Measurements from ENCODE around the gene IFITM5.
"Not testable (repeated sequence)": the region's sequence is repeated elsewhere in the genome, so short reads cannot be mapped to it uniquely, and the experiment has no call there.

The IFITM5 gene

GRCh38 chr11:337711-338110, 38.4 kb upstream of the IFITM5 start:
- no peak for DNase-seq (ENCODE audit: low spot score)
- TF ChIP-seq CTCF (IDR thresholded peaks at IDR 0.05; ENCODE audit: extremely low read depth, insufficient read depth, missing control alignments), result no peak
- in situ Hi-C loops (cut with MboI; ENCODE audit: low pct_unique_long_range_greater_than_20kb, low sequenced_read_pairs, unreplicated experiment), result no loop called here

- in situ Hi-C loops (cut with MboI; ENCODE audit: low pct_unique_long_range_greater_than_20kb, low sequenced_read_pairs, unreplicated experiment), result no loop called here
- TF ChIP-seq CTCF (IDR thresholded peaks at IDR 0.05; ENCODE audit: extremely low read depth, insufficient read depth, missing control alignments), result no peak
- no peak for DNase-seq (ENCODE audit: low spot score)
Observed at GRCh38 chr11:336659-337198, 37.4 kb upstream of the IFITM5 start.

GRCh38 chr11:335779-336658, 36.7 kb upstream of the IFITM5 start:
- DNase-seq (ENCODE audit: low spot score), result no peak
- no peak for TF ChIP-seq CTCF (IDR thresholded peaks at IDR 0.05; ENCODE audit: extremely low read depth, insufficient read depth, missing control alignments)
- in situ Hi-C loops (cut with MboI; ENCODE audit: low pct_unique_long_range_greater_than_20kb, low sequenced_read_pairs, unreplicated experiment), result no loop called here

GRCh38 chr11:334264-334994, 35.1 kb upstream of the IFITM5 start:
- DNase-seq (ENCODE audit: low spot score), result no peak
- in situ Hi-C loops (cut with MboI; ENCODE audit: low pct_unique_long_range_greater_than_20kb, low sequenced_read_pairs, unreplicated experiment), result no loop called here
- TF ChIP-seq CTCF (IDR thresholded peaks at IDR 0.05; ENCODE audit: extremely low read depth, insufficient read depth, missing control alignments), result no peak

- in situ Hi-C loops (cut with MboI; ENCODE audit: low pct_unique_long_range_greater_than_20kb, low sequenced_read_pairs, unreplicated experiment); DNase-seq (ENCODE audit: low spot score): not testable (repeated sequence)
Observed at GRCh38 chr11:333616-334263, 34.4 kb upstream of the IFITM5 start.

GRCh38 chr11:332651-333480, 33.5 kb upstream of the IFITM5 start:
- in situ Hi-C loops (cut with MboI; ENCODE audit: low pct_unique_long_range_greater_than_20kb, low sequenced_read_pairs, unreplicated experiment), result no loop called here
- no peak for TF ChIP-seq CTCF (IDR thresholded peaks at IDR 0.05; ENCODE audit: extremely low read depth, insufficient read depth, missing control alignments)
- DNase-seq (ENCODE audit: low spot score), result no peak

All from GM13977 (cell line).